ENCODE data around the gene SPAG16.

- TF ChIP-seq CTCF (IDR thresholded peaks at IDR 0.05; ENCODE audit: insufficient read depth, low read length, poor library complexity, severe bottlenecking) (no peak), EZH2phosphoT487 (conservative IDR thresholded peaks at IDR 0.05; ENCODE audit: low read length) (no peak)
Observed at GRCh38 chr2:214395040-214395439, 1110.8 kb downstream of the SPAG16 start.
